Measurements from ENCODE around the gene HTRA3. TPM values are rescaled to one million over a fixed set of nuclear protein-coding genes. Genes with fewer than 3 reads are reported as not detected.
A peak's percentile ranks its signal among the peaks of the same experiment; 100 is the strongest.

HTRA3 gene
- total and polyA plus RNA-seq, 2 experiments from 2014 or later = 19.4 to 34.9 TPM

DNA sequence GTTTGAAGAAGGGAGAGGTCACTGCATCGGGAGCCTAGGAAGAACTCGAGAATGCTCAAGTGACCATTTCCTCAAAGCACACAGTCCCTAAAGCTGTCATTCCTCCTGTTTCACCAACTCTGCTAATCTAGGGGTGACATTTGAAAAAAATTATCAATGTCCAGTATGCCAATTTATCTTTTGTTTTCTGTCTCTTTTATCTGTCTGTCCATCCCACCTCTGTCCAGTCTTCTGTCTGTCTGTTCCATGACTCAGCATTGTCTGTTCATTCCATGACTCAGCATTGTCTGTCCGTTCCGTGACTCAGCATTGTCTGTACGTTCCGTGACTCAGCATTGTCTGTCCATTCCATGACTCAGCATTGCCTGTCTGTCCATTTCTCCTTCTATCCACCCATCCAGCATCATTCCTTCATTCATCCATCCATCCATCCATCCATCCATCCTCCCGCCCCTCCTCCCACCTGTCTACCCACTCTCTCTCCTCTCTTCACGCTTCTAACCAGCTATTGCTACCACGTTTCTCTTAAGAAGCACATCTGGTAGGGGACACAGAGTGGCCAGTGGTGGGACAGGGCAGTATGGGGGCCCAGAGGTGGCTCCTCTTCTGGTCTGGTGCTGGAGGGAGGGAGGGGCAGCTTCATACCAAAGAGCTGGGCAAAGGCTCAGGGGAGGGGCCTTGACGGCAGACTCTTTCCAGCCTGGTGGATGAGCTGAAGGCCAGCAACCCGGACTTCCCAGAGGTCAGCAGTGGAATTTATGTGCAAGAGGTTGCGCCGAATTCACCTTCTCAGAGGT is 34.1 kb downstream of the HTRA3 start:
- Histone ChIP-seq H3K4me1 (ENCODE audit: insufficient read depth) (no peaks in the 10 kb centered on the region), H3K9me3 (ENCODE audit: low read depth) (no peaks in the 10 kb centered on the region), H3K9me2 (replicated peaks; ENCODE audit: insufficient read depth) (no peaks in the 10 kb centered on the region), H3K27me3 (no peaks in the 10 kb centered on the region), H4K20me1 (ENCODE audit: insufficient read depth, poor library complexity, severe bottlenecking) (no peaks in the 10 kb centered on the region), H3K79me2 (no peaks in the 10 kb centered on the region), H2AFZ (no peak overlapping the region), H3K4me3 (no peak overlapping the region), H3K27ac (no peak overlapping the region), H3K4me2 (no peak overlapping the region), H3K36me3 (replicated peaks; ENCODE audit: insufficient read depth, low read depth) (no peaks in the 10 kb centered on the region)
- no peak for TF ChIP-seq EZH2phosphoT487 (IDR thresholded peaks at IDR 0.05; ENCODE audit: low read depth, severe bottlenecking, unreplicated experiment)
- TF ChIP-seq, protein P1, sequence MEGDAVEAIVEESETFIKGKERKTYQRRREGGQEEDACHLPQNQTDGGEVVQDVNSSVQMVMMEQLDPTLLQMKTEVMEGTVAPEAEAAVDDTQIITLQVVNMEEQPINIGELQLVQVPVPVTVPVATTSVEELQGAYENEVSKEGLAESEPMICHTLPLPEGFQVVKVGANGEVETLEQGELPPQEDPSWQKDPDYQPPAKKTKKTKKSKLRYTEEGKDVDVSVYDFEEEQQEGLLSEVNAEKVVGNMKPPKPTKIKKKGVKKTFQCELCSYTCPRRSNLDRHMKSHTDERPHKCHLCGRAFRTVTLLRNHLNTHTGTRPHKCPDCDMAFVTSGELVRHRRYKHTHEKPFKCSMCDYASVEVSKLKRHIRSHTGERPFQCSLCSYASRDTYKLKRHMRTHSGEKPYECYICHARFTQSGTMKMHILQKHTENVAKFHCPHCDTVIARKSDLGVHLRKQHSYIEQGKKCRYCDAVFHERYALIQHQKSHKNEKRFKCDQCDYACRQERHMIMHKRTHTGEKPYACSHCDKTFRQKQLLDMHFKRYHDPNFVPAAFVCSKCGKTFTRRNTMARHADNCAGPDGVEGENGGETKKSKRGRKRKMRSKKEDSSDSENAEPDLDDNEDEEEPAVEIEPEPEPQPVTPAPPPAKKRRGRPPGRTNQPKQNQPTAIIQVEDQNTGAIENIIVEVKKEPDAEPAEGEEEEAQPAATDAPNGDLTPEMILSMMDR (IDR thresholded peaks at IDR 0.05; ENCODE audit: poor library complexity) = no peak
- TF ChIP-seq EZH2 (IDR thresholded peaks at IDR 0.05; ENCODE audit: borderline replicate concordance) = no peak
- WGBS (ENCODE audit: low lambda C conversion rate, missing lambda C conversion rate) = 85% methylated on average over 13 of the region's 13 CpGs
- DNase-seq (ENCODE audit: low spot score) = peak; percentile 59

GRCh38 chr4:8304827-8305695 is 35.5 kb downstream of the HTRA3 start:
- DNase-seq (ENCODE audit: low spot score) = no peak
- Histone ChIP-seq H3K4me1 (ENCODE audit: insufficient read depth) (no peaks in the 10 kb centered on the region), H4K20me1 (ENCODE audit: insufficient read depth, poor library complexity, severe bottlenecking) (no peaks in the 10 kb centered on the region), H3K27ac (no peak overlapping the region), H3K36me3 (replicated peaks; ENCODE audit: insufficient read depth, low read depth) (no peaks in the 10 kb centered on the region), H3K4me2 (no peak overlapping the region), H3K9me2 (replicated peaks; ENCODE audit: insufficient read depth) (no peaks in the 10 kb centered on the region), H3K9me3 (ENCODE audit: low read depth) (no peaks in the 10 kb centered on the region), H3K27me3 (no peaks in the 10 kb centered on the region), H3K4me3 (no peak overlapping the region), H2AFZ (no peak overlapping the region), H3K79me2 (no peaks in the 10 kb centered on the region)
- WGBS (ENCODE audit: low lambda C conversion rate, missing lambda C conversion rate) = 89% methylated on average over 14 of the region's 14 CpGs
- no peak for TF ChIP-seq EZH2phosphoT487 (IDR thresholded peaks at IDR 0.05; ENCODE audit: low read depth, severe bottlenecking, unreplicated experiment)
- no peak for TF ChIP-seq EZH2 (IDR thresholded peaks at IDR 0.05; ENCODE audit: borderline replicate concordance)
- TF ChIP-seq, protein P1 (IDR thresholded peaks at IDR 0.05; ENCODE audit: poor library complexity) = no peak

DNA sequence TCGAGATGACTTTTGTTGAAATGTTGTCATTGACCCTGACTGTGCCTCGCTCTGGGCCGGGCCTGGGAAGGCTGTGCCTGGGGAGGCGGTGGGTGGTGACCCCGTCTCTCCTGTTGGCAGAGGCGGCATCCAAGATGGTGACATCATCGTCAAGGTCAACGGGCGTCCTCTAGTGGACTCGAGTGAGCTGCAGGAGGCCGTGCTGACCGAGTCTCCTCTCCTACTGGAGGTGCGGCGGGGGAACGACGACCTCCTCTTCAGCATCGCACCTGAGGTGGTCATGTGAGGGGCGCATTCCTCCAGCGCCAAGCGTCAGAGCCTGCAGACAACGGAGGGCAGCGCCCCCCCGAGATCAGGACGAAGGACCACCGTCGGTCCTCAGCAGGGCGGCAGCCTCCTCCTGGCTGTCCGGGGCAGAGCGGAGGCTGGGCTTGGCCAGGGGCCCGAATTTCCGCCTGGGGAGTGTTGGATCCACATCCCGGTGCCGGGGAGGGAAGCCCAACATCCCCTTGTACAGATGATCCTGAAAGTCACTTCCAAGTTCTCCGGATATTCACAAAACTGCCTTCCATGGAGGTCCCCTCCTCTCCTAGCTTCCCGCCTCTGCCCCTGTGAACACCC is 36.4 kb downstream of the HTRA3 start:
- Histone ChIP-seq H3K27me3 (no peaks in the 10 kb centered on the region), H4K20me1 (ENCODE audit: insufficient read depth, poor library complexity, severe bottlenecking) (no peaks in the 10 kb centered on the region), H2AFZ (no peak overlapping the region), H3K9me3 (ENCODE audit: low read depth) (no peaks in the 10 kb centered on the region), H3K36me3 (replicated peaks; ENCODE audit: insufficient read depth, low read depth) (no peaks in the 10 kb centered on the region), H3K27ac (no peak overlapping the region), H3K4me1 (ENCODE audit: insufficient read depth) (no peaks in the 10 kb centered on the region), H3K79me2 (no peaks in the 10 kb centered on the region), H3K4me2 (no peak overlapping the region), H3K9me2 (replicated peaks; ENCODE audit: insufficient read depth) (no peaks in the 10 kb centered on the region), H3K4me3 (no peak overlapping the region)
- 91% methylated on average over 30 of the region's 35 CpGs for WGBS (ENCODE audit: low lambda C conversion rate, missing lambda C conversion rate)
- DNase-seq (ENCODE audit: low spot score) = no peak
- TF ChIP-seq, protein P1 (IDR thresholded peaks at IDR 0.05; ENCODE audit: poor library complexity) = no peak
- no peak for TF ChIP-seq EZH2 (IDR thresholded peaks at IDR 0.05; ENCODE audit: borderline replicate concordance)
- TF ChIP-seq EZH2phosphoT487 (IDR thresholded peaks at IDR 0.05; ENCODE audit: low read depth, severe bottlenecking, unreplicated experiment) = no peak

Measured in hepatocyte (in vitro differentiated cells).